ENCODE data around the gene NOX4. TPM values are rescaled to one million over a fixed set of nuclear protein-coding genes. Genes with fewer than 3 reads are reported as not detected.

Gene NOX4
- polyA plus RNA-seq, 2 of the 4 experiments (the other 2 are of a cell fraction), result 0.04 TPM; not detected in 1

DNA sequence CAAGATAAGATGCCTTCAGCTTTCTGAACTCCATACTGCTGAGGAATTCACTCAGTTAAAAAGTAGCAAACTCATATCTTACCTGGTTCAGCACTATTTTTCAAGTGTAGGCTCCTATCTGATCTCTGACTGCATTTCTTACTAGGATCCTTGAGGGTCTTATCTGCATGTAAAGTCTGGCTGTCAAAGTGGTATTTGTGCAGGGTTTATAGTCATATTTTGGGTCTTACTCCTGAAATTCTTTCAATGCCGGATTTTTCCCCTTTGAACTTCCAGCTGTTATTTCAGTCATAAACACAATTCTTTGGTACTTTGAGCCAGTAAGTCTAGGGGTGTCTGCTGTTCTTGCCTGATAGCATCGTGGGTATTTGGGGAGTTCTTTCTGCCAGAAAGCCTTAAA lies 25.3 kb upstream of the NOX4 start:
- no peak for DNase-seq (ENCODE audit: low read depth in 1 of 2, low spot score in 1 of 2)
- Histone ChIP-seq H3K4me1 (no peaks in the 10 kb centered on the region), H3K4me2 (no peak overlapping the region), H3K9me3 (peaks cover 2% of the 10 kb centered on the region; the same call in 1 of the 3 replicates), H3K4me3 (no peak overlapping the region), H3K27ac (no peak overlapping the region)
- ChIA-PET CTCF (no interaction called here), POLR2A (no interaction called here)
- 18% methylated on average over 2 of the region's 2 CpGs for WGBS (ENCODE audit: missing lambda C conversion rate)
- no peak for FAIRE-seq
- no peak for ATAC-seq
- no peak for TF ChIP-seq MAZ (IDR thresholded peaks at IDR 0.05; ENCODE audit: borderline replicate concordance, low read depth, low read length)
- no peak for TF ChIP-seq NR3C1 (IDR thresholded peaks at IDR 0.05)
- no peak for TF ChIP-seq SREBF2 (IDR thresholded peaks at IDR 0.05)
- no peak for TF ChIP-seq ZC3H11A (IDR thresholded peaks at IDR 0.05)
- no peak for TF ChIP-seq RAD21 (conservative IDR thresholded peaks at IDR 0.05 in 1 of 2, IDR thresholded peaks at IDR 0.05 in 1 of 2)
- TF ChIP-seq ZNF302 (CRISPR knock-in tag; IDR thresholded peaks at IDR 0.05), result no peak
- TF ChIP-seq JUN (IDR thresholded peaks at IDR 0.05), result no peak
- TF ChIP-seq HOXB5 (CRISPR knock-in tag; IDR thresholded peaks at IDR 0.05), result no peak
- no peak for TF ChIP-seq JUNB (IDR thresholded peaks at IDR 0.05)
- no peak for TF ChIP-seq HEYL (CRISPR knock-in tag; IDR thresholded peaks at IDR 0.05)

DNA sequence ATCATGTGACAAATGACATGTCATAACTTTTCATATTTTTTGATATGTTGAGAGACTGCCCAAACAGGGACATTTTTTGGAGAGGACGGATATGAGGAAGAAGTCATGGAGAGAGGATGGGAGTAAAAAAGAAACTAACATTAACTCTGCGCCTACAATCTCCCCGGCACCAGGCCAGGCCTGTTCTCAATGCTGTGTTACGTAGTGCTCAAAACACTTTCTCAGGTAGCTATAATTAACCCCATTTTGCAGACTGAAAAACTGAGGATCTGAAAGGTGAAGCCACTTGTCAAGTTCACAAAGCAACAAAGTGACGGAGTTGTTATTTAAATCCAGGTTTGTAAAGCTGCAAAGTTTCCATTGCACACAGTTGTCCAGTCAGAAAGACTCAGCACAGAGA lies 17.4 kb upstream of the NOX4 start:
- no peak for DNase-seq (ENCODE audit: low read depth in 1 of 2, low spot score in 1 of 2)
- no peak overlapping the region for H3K4me2 ChIP-seq
- H3K9me3 ChIP-seq, result no peaks in the 10 kb centered on the region
- TF ChIP-seq RAD21 (conservative IDR thresholded peaks at IDR 0.05 in 1 of 2, IDR thresholded peaks at IDR 0.05 in 1 of 2) (no peak), RCOR1 (IDR thresholded peaks at IDR 0.05; ENCODE audit: low read depth, low read length) (no peak), NPAS2 (CRISPR knock-in tag; IDR thresholded peaks at IDR 0.05; ENCODE audit: borderline replicate concordance) (no peak), ZC3H11A (IDR thresholded peaks at IDR 0.05) (no peak), NFE2L2 (conservative IDR thresholded peaks at IDR 0.05; ENCODE audit: low read length) (no peak), HDAC2 (IDR thresholded peaks at IDR 0.05) (no peak), HOXA7 (CRISPR knock-in tag; IDR thresholded peaks at IDR 0.05) (no peak), FOXS1 (CRISPR knock-in tag; IDR thresholded peaks at IDR 0.05) (no peak), EP300 (IDR thresholded peaks at IDR 0.05) (no peak), KDM5A (IDR thresholded peaks at IDR 0.05) (no peak), RFX5 (IDR thresholded peaks at IDR 0.05) (no peak), HEYL (CRISPR knock-in tag; IDR thresholded peaks at IDR 0.05) (no peak)
- TF ChIP-seq, protein P1, sequence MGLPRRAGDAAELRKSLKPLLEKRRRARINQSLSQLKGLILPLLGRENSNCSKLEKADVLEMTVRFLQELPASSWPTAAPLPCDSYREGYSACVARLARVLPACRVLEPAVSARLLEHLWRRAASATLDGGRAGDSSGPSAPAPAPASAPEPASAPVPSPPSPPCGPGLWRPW (IDR thresholded peaks at IDR 0.05), result no peak
- TF ChIP-seq, protein P2, sequence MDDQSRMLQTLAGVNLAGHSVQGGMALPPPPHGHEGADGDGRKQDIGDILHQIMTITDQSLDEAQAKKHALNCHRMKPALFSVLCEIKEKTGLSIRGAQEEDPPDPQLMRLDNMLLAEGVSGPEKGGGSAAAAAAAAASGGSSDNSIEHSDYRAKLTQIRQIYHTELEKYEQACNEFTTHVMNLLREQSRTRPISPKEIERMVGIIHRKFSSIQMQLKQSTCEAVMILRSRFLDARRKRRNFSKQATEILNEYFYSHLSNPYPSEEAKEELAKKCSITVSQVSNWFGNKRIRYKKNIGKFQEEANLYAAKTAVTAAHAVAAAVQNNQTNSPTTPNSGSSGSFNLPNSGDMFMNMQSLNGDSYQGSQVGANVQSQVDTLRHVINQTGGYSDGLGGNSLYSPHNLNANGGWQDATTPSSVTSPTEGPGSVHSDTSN (IDR thresholded peaks at IDR 0.05), result no peak
- TF ChIP-seq, protein P3, sequence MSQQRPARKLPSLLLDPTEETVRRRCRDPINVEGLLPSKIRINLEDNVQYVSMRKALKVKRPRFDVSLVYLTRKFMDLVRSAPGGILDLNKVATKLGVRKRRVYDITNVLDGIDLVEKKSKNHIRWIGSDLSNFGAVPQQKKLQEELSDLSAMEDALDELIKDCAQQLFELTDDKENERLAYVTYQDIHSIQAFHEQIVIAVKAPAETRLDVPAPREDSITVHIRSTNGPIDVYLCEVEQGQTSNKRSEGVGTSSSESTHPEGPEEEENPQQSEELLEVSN (IDR thresholded peaks at IDR 0.05; ENCODE audit: borderline replicate concordance, low read depth), result no peak
- ChIA-PET CTCF (no interaction called here), POLR2A (no interaction called here)
- no peak overlapping the region for H3K27ac ChIP-seq
- WGBS (ENCODE audit: missing lambda C conversion rate), result 40% methylated on average over 5 of the region's 5 CpGs
- ATAC-seq, result no peak
- H3K4me1 ChIP-seq, result no peaks in the 10 kb centered on the region
- no peak for FAIRE-seq
- H3K4me3 ChIP-seq, result no peak overlapping the region

DNA sequence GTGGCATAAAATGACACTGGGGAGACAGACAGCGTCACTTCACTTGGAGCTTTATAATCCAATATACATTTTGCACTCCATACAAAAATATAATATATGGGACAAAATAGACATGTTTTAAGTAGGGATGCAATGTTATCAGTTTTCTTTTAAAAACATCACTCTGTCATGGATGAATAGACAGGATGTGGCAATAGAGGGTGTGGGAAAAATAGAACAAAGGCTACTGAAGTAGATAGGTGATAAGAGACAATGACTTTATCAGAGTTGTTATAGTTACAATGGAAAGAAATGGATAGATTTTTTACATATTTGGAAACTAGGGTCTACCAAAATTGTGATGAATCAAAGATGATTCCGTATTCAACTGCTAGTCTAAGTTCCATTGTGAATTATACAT lies 13.1 kb upstream of the NOX4 start:
- TF ChIP-seq, protein P4, sequence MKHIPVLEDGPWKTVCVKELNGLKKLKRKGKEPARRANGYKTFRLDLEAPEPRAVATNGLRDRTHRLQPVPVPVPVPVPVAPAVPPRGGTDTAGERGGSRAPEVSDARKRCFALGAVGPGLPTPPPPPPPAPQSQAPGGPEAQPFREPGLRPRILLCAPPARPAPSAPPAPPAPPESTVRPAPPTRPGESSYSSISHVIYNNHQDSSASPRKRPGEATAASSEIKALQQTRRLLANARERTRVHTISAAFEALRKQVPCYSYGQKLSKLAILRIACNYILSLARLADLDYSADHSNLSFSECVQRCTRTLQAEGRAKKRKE (CRISPR knock-in tag; IDR thresholded peaks at IDR 0.05; ENCODE audit: low read depth), result no peak
- TF ChIP-seq JUN (IDR thresholded peaks at IDR 0.05) (no peak), NPAS2 (CRISPR knock-in tag; IDR thresholded peaks at IDR 0.05; ENCODE audit: borderline replicate concordance) (no peak), MAFK (IDR thresholded peaks at IDR 0.05; ENCODE audit: partially characterized antibody) (no peak), HOXB5 (CRISPR knock-in tag; IDR thresholded peaks at IDR 0.05) (no peak), SMC3 (IDR thresholded peaks at IDR 0.05) (no peak), POLR2AphosphoS2 (conservative IDR thresholded peaks at IDR 0.05; ENCODE audit: low read length) (no peak)
- TF ChIP-seq, protein P2 (IDR thresholded peaks at IDR 0.05), result no peak
- H3K9me3 ChIP-seq, result no peaks in the 10 kb centered on the region
- no peak overlapping the region for H3K4me3 ChIP-seq
- ChIA-PET CTCF (no interaction called here), POLR2A (no interaction called here)
- no peak overlapping the region for H3K27ac ChIP-seq
- FAIRE-seq, result no peak
- no peak for ATAC-seq
- 4% methylated on average over 2 of the region's 2 CpGs for WGBS (ENCODE audit: missing lambda C conversion rate)
- no peaks in the 10 kb centered on the region for H3K4me1 ChIP-seq
- DNase-seq (ENCODE audit: low read depth in 1 of 2, low spot score in 1 of 2), result no peak
- H3K4me2 ChIP-seq, result no peak overlapping the region

Data from A549 (cell line).